Stimulated activated CD4-positive, alpha-beta T cell treated with anti-CD3 and anti-CD28 coated beads, Interleukin-15, amount 100 ng/mL, for 1 hour (primary cell): Measurements from ENCODE around the gene TRAF4.

Source experiments
- DNase-seq, 2 donors: peaks; one replicate each; pipeline ENCODE4 v3.0.0-alpha.2; 2020; ENCODE audit warnings: low read depth in 1 of 2, low spot score in 1 of 2

The TRAF4 gene

DNA sequence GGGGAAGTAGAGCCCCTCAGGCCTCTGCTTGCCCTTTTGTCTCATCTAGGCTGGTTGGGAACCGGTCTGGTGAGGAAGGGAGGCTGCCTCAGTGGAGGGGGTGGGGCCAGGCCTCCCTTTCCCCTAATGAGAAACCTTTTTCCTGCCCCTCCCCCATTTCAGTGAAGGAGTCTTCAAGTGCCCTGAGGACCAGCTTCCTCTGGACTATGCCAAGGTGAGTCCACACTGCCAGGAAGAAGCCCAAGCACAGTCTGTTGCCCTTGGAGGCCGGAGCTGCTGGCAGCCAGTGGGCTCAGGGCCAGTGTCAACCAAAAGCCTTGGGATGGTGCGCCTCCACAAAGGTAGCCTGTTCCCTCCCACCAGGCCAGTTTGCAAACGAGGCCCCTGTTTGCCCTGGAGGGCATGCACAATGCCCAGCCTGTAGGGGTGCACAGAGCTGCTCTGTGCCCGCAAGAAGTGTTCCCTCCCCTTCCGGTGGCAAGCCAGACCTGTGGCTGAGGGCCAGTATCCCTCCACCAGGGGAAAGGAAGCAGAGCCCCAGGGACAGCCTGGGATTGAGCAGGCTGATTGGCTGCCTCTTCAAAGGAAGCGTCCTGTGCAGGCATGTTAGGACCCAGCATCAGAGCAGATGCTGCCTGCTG lies 3.4 kb downstream of the TRAF4 start:
- DNase-seq, result no peak

DNA sequence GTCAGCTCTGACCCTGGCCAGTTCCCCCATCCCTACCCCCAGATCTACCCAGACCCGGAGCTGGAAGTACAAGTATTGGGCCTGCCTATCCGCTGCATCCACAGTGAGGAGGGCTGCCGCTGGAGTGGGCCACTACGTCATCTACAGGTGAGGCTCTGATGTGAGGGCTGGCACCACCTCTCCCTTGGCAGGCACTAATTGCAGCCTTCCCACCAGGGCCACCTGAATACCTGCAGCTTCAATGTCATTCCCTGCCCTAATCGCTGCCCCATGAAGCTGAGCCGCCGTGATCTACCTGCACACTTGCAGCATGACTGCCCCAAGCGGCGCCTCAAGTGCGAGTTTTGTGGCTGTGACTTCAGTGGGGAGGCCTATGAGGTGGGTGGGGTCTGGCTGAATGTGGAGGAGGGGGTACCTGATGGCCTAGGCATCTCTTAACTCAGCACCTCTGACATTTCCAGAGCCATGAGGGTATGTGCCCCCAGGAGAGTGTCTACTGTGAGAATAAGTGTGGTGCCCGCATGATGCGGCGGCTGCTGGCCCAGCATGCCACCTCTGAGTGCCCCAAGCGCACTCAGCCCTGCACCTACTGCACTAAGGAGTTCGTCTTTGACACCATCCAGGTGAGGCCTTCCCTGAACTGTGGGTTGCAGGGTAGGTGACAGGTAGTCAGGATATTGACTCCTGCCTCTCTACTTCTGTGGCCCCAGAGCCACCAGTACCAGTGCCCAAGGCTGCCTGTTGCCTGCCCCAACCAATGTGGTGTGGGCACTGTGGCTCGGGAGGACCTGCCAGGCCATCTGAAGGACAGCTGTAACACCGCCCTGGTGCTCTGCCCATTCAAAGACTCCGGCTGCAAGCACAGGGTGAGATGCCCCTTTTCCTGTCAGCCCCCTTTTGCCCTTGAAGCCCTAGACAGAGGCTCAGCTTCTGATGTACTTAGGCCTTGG lies 4.3 kb downstream of the TRAF4 start:
- DNase-seq, result no peak

DNA sequence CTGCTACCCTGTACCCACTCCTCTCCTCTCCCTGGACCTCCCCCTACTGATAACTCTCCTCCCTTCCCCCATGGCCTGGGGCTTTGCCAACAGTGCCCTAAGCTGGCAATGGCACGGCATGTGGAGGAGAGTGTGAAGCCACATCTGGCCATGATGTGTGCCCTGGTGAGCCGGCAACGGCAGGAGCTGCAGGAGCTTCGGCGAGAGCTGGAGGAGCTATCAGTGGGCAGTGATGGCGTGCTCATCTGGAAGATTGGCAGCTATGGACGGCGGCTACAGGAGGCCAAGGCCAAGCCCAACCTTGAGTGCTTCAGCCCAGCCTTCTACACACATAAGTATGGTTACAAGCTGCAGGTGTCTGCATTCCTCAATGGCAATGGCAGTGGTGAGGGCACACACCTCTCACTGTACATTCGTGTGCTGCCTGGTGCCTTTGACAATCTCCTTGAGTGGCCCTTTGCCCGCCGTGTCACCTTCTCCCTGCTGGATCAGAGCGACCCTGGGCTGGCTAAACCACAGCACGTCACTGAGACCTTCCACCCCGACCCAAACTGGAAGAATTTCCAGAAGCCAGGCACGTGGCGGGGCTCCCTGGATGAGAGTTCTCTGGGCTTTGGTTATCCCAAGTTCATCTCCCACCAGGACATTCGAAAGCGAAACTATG lies 5.2 kb downstream of the TRAF4 start:
- DNase-seq, result no peak

DNA sequence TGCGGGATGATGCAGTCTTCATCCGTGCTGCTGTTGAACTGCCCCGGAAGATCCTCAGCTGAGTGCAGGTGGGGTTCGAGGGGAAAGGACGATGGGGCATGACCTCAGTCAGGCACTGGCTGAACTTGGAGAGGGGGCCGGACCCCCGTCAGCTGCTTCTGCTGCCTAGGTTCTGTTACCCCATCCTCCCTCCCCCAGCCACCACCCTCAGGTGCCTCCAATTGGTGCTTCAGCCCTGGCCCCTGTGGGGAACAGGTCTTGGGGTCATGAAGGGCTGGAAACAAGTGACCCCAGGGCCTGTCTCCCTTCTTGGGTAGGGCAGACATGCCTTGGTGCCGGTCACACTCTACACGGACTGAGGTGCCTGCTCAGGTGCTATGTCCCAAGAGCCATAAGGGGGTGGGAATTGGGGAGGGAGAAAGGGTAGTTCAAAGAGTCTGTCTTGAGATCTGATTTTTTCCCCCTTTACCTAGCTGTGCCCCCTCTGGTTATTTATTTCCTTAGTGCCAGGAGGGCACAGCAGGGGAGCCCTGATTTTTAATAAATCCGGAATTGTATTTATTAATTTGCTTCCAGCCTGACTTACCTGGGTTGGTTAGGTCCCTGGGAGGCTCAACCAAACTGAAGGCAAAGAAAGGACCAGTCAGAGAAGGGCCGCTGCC lies 5.8 kb downstream of the TRAF4 start:
- no peak for DNase-seq

DNA sequence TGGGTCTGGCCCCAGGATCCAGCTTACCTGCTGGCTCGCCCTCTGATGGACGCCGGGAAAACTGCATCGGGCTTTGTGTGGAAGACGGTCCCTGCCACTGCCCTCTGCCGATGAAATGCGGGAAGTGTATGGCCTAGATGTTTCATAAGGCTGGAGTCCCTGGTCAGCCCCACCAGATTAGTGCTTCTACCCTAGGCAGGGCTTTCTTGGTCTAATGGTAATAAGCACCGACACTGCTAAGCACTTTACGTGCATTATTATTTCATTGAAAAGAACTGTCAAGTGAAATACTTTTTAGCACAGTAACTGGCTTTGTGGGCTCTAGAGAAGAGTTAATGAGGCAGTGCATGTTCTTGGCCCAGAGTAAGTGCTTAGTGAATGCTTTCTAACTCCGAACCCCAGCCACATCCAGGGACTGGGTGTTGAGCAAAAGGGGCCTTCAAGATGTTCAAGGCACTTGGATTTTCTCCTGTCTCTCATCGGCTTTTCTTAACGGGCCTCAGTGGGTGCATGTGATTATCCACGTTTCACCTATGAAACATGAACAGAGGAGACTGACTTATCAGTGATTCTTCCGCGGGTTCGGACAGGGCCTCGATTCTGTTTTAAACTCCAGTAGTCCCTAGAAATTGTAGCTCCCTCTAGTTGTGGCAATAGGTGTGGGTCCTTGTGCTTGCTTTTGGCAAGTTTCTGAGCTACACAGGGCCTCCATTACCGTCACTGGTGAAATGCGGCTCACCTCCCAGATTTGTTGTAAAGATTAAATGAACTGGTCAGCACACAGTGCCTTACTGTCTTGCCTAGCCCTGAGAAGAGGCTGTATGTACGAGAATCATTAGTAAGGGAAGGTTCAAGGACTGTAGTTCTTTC lies 6.6 kb downstream of the TRAF4 start:
- DNase-seq, result peak; percentile 72 to 81

DNA sequence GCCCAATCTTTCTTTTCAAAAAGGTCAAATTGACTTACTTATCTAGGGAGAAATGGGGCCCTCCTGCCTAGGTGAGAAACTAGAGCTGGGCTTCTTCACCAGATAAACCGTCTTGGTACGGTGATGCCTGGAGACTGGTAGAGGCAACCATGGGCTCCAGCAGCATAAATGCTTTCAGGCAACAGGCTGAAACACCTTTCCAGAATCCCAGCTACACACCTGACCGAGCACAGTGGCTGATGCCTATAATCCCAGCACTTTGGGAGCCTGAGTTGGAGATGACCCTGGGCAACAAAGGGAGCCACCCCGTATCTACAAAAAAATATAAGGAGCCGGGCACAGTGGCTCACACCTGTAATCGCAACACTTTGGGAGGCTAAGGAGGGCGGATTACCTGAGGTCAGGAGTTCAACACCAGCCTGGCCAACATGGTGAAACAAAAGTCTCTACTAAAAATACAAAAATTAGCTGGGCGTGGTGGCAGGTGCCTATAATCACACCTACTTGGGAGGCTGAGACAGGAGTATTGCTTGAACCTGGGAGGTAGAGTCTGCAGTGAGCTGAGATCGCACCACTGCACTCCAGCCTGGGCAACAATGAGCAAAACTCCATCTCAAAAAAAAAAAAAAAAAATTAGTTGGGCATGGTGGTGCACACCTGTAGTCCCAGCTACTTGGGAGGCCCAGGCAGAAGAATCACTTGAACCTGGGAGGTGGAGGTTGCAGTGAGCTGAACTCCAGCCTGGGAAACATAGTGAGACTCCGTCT lies 8.0 kb downstream of the TRAF4 start:
- DNase-seq, result no peak

DNA sequence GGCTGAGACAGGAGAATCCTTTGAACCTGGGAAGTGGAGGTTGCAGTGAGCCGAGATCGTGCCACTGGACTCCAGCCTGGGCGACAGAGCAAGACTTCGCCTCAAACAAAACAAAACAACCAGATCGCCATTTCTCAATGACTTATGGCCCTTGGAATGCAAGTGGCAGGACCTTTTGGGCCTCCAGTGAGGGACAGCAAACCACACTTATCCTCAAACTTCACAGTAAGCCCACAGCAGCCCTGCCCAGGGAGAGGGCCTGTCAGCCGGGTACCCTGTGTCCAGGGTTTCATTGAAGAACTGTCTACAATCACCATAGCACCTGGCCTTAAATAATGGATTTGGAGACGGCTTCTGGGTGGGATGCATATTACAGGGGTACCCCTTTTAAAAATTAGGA lies 11.7 kb downstream of the TRAF4 start:
- no peak for DNase-seq

DNA sequence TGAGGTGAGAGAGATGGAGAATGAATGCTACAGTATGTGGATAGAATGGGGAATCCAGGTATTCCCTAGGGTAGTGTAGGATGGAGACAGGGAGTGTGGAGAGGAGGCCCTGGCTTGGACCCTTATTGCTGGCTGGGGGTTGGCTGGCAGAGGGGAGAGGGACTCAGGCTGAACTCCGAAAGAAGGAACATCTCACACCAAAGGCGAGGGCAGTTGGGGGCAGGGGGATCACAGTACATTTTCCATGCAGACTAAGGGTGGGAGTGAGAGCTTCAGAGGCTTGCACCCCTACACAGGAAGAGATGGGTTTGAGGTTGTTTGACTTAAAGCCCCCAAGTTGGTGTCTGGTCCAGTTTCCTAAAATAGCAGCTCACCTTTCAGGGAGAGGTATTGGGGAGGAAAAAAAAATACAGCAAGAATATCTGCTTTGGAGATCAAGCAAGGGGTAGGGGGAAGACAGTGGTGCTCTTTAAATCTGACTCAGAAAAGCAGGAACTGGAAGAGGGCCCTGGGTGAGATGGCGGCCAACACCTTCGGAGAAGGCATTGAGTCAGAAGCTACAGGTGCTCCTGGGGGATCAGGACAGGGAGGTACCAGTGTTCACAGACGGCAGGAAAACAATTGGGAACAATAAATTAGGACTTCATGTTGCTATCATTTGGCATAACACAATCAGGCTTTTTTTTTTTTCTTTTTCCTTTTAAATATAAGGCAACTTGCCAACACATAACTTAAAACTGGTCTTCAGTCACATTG lies 12.4 kb downstream of the TRAF4 start:
- DNase-seq, result no peak

DNA sequence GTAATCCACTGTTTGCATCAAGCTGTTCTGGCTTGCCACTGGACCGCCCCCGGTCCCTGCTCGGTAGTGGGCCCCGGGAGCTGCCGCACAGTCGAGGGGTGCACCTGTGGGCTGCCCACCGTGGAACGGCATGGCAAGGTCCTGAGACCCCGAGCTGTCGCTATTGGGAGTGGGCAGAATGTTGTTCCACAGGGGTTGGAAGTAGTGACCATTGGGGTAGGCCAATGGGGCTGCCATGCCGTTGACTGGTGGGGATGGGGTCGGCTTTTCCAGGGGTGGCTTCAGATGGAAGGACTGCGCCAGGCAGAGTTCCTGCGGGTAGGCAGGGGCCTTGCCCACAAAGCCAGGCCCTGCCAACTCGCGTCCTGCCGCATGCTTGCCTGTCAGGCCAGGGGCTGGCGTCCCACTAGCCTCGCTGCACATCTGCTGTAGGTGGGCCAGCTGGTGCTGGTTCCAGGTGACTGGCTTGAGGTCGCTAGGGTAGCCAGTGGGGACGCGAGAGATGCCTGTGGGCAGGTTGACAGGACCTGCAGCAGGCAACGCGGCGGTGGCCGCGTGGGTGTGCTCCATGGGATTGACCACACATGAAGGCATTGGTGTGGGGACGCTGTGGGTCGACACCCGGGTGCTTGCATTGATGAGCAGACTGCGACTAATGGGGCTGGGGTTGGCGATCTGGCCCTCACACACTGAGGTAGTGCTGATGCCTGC lies 14.8 kb downstream of the TRAF4 start:
- no peak for DNase-seq

DNA sequence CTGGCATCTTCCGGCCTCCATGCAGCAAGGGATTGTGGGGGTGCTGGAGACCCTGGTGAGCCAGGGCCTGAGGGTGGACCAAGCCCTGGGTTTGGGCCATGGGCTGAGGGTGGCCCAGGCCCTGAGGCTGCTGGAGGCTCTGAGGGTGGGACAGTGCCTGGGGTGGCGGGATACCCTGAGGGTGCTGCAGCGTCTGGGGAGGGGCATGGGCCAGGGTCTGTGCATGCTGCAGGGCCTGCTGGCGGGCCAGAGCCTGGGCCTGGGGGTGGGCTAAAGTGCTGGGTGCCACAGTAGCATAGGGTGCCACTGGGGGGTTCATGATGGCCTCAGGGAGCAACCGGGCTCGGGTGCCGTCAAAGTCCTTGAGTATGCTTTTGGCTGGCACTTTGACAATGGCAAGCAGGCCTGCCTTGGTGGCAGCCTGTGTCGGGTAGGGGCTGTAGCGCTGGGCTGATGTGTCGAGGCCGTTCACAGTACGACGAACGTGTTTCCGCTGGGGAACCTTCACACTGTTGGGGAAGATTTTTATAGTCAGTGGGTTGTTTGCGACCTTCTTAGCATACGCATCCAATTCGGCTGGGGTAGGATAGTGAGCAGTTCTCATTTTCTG lies 15.6 kb downstream of the TRAF4 start:
- no peak for DNase-seq

DNA sequence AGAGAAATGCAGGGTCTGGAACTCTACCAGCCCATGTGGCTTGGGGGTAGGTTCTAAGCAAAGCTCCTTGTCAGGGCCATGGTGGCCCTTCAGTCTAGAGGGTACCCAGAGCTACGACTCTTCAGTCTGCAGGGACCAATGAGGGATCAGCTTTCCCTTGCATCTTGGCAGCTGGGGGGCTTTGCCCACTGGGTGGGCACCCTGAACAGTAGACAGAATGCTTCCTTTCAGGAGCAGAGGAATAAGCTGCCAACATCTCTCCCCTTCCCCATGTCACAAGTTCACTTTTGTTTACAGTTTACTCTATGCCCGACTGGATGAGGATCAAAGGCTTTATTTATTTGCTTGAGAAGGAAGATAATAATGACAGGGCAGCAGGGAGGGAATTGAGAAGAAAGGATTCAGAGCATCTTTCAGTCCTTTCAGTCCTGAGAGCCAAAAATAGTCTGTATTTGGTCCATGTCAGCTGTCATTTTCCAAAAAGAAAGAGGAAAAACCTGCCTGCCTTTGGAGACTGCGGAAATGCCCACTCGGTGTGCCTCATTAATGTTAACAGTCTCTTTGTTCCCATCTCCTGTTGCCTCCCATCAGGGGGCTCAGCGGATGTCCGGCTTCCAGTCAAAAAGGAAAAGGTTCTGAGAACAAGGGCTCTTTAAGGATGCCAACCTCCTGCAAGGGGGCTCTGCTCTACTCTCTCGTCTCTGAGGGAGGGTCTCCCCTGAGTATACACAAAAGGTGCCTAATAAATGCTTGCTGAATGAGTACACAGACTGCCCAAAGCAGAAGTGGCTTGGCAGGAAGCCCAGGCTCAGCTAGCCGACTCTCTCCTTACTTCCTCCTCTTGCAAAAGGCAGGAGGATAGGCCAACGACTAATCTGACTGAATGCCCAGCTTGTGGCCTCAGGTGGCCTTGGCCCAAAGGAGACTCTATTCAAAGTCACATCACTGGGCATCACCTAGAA lies 17.1 kb downstream of the TRAF4 start:
- DNase-seq, result no peak

DNA sequence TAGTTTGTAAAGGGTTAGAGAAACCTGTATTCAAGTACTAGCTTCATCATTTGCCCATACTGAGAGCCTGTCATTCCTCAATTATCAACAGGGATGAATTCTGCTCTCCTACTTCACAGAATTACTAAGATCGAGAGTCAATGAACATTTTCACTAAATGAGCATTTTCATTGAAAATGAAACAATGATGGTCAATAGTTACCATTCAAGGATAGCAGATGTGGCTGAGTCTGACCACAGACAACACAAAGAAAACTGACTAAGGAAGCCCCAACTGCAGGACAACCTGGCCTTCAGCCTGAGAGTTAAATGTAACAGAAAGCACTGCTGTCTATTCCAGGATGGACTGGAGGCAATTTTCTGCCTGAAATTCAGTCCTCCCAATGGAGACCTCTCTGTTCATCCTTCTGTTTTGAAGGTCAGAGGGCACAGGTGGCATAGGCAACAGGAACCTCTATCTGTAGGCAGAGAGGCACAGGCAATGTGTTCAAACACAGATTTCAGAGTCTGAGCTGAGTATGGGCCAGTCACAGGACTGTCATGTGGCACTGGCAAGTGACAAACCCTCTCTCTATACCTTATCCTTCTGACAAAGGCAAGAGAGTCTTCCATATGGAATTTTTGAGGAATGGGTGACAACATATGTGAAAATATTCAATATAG lies 19.5 kb downstream of the TRAF4 start:
- DNase-seq, result no peak

DNA sequence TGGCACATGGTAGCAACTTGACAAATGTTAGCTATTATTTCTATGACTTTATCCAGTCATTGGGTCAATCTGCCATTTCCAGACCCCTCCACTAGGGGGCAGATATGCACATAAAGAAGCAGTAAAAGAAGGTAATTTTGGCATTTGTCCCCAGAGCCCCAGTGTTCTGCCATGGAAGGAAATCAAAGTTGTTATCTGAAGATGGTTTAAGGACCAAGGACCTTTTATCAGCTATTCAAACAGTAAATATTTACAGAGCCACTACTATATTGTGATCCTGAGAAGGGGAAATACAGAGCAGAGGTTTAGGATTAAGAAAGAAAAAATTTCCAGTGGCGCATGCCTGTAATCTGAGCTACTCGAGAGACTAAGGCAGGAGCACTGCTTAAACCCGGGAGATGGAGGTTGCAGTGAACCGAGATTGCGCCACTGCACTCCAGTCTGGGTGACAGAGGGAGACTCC lies 20.0 kb downstream of the TRAF4 start:
- DNase-seq, result peak; percentile 47 to 59

DNA sequence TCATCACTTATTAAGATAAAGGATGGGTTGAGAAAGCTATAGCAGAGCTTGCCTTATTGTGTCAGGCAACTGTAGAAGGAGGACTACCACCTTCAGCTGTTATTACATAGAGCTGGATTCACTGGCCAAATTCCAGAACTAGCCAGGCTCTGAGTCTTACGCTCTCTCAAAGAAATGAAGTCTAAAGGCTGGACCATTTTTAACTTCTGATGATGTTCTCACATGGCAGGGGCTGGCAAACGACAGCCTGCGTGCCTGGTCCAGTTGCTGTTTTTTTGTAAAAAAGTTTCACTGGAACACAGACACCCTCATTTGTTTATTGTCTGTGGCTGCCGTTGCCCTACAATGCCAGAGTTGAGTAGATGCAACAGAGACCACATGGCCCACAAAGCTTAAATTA lies 21.2 kb downstream of the TRAF4 start:
- DNase-seq, result no peak

DNA sequence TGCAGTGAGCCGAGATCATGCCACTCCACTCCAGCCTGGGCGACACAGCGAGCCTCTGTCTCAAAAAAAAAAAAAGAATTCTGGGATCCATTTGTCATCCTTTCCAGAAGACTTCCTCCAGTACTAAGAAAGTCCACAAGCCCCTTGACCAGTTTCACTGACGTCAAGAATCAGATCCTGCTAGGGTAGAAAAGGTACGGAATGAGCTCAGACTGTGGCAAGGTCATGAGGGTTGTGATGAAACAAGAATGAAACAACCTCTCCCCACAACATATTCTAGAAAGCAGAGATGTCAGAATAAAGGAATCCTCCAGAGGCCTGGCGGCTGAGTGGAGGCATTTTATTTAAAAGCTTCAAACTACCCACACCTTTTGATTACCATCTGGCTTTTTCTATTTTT lies 29.9 kb downstream of the TRAF4 start:
- DNase-seq, result no peak

DNA sequence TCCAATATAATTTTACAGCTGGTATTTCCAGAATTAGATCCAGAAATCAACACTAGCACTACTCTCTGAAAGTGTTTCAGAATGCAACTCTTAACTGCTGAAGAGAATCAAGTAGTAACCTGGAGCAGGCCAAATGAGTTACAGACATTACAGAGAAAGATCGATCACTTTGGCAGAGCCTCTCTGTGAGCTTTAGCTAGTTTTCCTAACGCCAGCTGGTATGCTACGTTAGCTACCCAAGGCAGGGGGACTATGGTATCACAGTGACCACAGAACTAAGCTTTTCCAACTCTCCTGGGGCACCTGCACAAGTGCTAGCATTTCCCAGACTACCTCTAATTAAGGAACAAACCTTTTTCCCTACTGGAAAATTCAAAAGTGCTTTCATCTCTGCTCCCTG lies 30.4 kb downstream of the TRAF4 start:
- DNase-seq, result no peak
